PC-9 (cell line): ENCODE data around the gene IFNGR2. TPM values are rescaled to one million over a fixed set of nuclear protein-coding genes. Genes with fewer than 3 reads are reported as not detected.
A peak's percentile ranks its signal among the peaks of the same experiment; 100 is the strongest.

ENCODE experiments used
- BruUV-seq: library from RNA; stranded (reverse); fragments of 400-500 nt; replicated peaks from 2 replicates; lab custom pipeline; 2021; lab: Mats Ljungman, UMichigan
- CTCF ChIA-PET: fragments of 300-600 bp; sonication (Branson Sonifier 250); formaldehyde crosslinking; loops from one replicate; lab custom pipeline; 2022; ENCODE audit warnings: antibody characterized with exemption; lab: Charles Lee
- POLR2A ChIA-PET: fragments of 300-600 bp; sonication (Branson Sonifier 250); formaldehyde crosslinking; loops from one replicate; lab custom pipeline; 2022; ENCODE audit warnings: antibody characterized with exemption; ENCODE audit not compliant: unreplicated experiment; lab: Charles Lee
- DNase-seq, 2 experiments: peaks; one replicate each; pipeline versions ENCODE4 v3.0.0 to v3.0.0-alpha.2; 2015 to 2022; ENCODE audit warnings: mixed read lengths in 1 of 2
- H2AFZ ChIP-seq: fragments of 200-600 bp; sonication (generic); 2 replicates; pipeline ENCODE4 v1.8.1; 2017; ENCODE audit warnings: antibody characterized with exemption
- H3F3A ChIP-seq: fragments of 200-600 bp; sonication (generic); 2 replicates; pipeline ENCODE4 v1.8.1; 2017; ENCODE audit warnings: antibody characterized with exemption, mild to moderate bottlenecking, low read depth; ENCODE audit not compliant: insufficient read depth
- H3K27ac ChIP-seq: fragments of 200-600 bp; sonication (generic); 2 replicates; pipeline ENCODE4 v1.6.1; 2016; ENCODE audit warnings: mixed run types
- H3K27me3 ChIP-seq: fragments of 200-600 bp; sonication (generic); 2 replicates; pipeline ENCODE4 v1.6.1; 2016; ENCODE audit warnings: low read depth, mixed run types; ENCODE audit not compliant: insufficient read depth
- H3K36me3 ChIP-seq: fragments of 200-600 bp; sonication (generic); 2 replicates; pipeline ENCODE4 v1.6.1; 2016; ENCODE audit warnings: low read depth, mixed run types
- H3K4me1 ChIP-seq: fragments of 200-600 bp; sonication (generic); replicated peaks from 2 replicates; pipeline ENCODE4 v1.6.1; 2016; ENCODE audit warnings: mixed run types; ENCODE audit not compliant: insufficient read depth
- H3K4me2 ChIP-seq: fragments of 200-600 bp; sonication (generic); 2 replicates; pipeline ENCODE4 v1.6.1; 2017; ENCODE audit warnings: mixed run types
- H3K4me3 ChIP-seq: fragments of 200-600 bp; sonication (generic); 2 replicates; pipeline ENCODE4 v1.6.1; 2016; ENCODE audit warnings: mixed run types
- H3K79me2 ChIP-seq: fragments of 200-600 bp; sonication (generic); 2 replicates; pipeline ENCODE4 v1.6.1; 2017; ENCODE audit warnings: low read depth, mixed run types
- H3K9me2 ChIP-seq: fragments of 200-600 bp; sonication (generic); 2 replicates; pipeline ENCODE4 v1.8.1; 2017; ENCODE audit warnings: mild to moderate bottlenecking; ENCODE audit not compliant: insufficient read depth
- H3K9me3 ChIP-seq: fragments of 200-600 bp; sonication (generic); 2 replicates; pipeline ENCODE4 v1.8.1; 2016; ENCODE audit warnings: low read depth; ENCODE audit not compliant: insufficient read depth
- H4K20me1 ChIP-seq: fragments of 200-600 bp; sonication (generic); 2 replicates; pipeline ENCODE4 v1.8.1; 2017; ENCODE audit not compliant: insufficient read depth
- CTCF ChIP-seq: fragments of 200-600 bp; sonication (generic); conservative IDR thresholded peaks from 2 replicates; pipeline ENCODE4 v1.6.1; 2017; ENCODE audit warnings: mixed run types, antibody characterized with exemption, mild to moderate bottlenecking, moderate library complexity
- EZH2 ChIP-seq: fragments of 200-600 bp; sonication (generic); IDR thresholded peaks from 2 replicates; pipeline ENCODE4 v1.8.0; 2017; ENCODE audit warnings: antibody characterized with exemption, low read depth
- intact Hi-C: fragments of 100-400 bp; cut with micrococcal nuclease; formaldehyde crosslinking; loops from one replicate; pipeline ENCODE4 v1.10.0; 2022; ENCODE audit not compliant: unreplicated experiment
- total RNA-seq: library from RNA; stranded (reverse); gene quantifications from 2 replicates; pipeline ENCODE4 v1.2.3, GENCODE V29; 2021

Gene IFNGR2
- total RNA-seq, 1 experiment from 2014 or later: 16.0 TPM

DNA sequence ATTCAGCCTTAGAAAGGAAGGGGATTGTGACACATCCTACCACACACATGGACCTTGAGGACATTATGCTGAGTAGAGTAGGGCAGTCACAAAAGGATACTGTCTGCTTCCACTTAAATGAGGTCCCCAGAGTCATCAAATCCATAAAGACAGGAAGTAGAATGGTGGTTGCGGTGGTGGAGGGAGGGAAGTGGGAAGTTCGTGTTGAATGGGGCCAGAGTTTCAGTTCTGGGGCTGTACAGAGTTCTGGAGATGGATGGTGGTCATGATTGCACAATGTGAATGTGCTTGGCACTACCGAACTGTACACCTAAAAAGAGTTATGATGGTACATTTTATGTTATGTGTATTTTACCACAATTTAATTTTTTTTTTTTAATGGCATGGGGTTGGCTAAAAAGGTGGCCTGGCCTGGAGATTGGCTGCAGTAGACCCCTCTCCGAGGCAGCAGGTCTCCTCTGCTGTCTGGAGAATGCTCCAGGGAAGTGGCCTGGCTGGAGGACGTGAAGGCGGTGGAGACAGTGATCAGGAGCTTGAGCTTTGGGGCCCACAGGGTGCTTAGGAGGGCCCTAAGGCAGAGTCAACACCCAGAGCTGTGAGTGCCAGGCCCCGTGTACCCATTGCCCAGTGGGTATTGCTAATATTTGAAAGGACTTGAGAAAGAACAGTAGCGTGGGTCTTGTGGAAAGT is 30.4 kb downstream of the IFNGR2 start:
- H3K4me1 ChIP-seq: peaks cover 14% of the 10 kb centered on the region; the same call in 1 of the 2 replicates
- no peak overlapping the region for H3K27ac ChIP-seq
- CTCF ChIA-PET: no interaction called here
- H3K4me3 ChIP-seq: no peak overlapping the region
- no peaks in the 10 kb centered on the region for H3K79me2 ChIP-seq
- POLR2A ChIA-PET: no interaction called here
- no peaks in the 10 kb centered on the region for H3K9me3 ChIP-seq
- intact Hi-C loops: no loop called here
- no peak for DNase-seq
- no peaks in the 10 kb centered on the region for H3K9me2 ChIP-seq
- peaks cover 23% of the 10 kb centered on the region; the same call in 1 of the 2 replicates for H3F3A ChIP-seq
- no TSS peak for BruUV-seq
- no peaks in the 10 kb centered on the region for H3K36me3 ChIP-seq
- no peaks in the 10 kb centered on the region for H3K27me3 ChIP-seq
- TF ChIP-seq EZH2: no peak
- no peak for TF ChIP-seq CTCF
- no peaks in the 10 kb centered on the region for H4K20me1 ChIP-seq
- H3K4me2 ChIP-seq: no peak overlapping the region
- no peak overlapping the region for H2AFZ ChIP-seq

DNA sequence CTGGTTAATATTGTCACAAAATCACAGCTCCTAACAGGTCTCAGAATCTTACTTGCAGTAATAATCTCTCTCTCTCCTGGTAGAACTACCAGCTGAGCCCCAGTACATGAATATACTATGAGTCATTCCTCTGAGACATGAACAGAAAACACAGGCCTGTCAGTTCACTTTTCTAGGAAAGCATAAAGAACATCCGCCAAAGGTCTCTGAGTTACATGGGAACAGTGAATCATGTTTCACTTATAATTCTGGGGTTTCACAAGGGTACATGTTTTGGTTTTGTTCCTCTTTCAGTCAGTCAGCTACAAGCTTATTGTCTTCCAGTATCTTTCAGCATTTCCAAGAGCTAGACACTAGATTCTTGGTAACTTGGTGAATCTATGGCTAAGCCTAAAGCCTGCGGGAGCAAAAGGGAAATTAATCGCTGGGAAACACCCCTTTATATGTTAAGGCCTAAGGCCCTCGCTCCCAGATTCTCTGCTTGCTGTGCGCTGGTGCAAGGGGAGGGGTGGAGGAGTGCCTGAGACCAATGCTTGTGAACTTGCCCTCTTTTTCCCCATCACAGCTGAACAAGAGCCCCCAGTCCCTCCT is 31.7 kb downstream of the IFNGR2 start:
- no peak overlapping the region for H3K4me2 ChIP-seq
- H3K27me3 ChIP-seq: no peaks in the 10 kb centered on the region
- no peaks in the 10 kb centered on the region for H3K36me3 ChIP-seq
- H4K20me1 ChIP-seq: no peaks in the 10 kb centered on the region
- no peak overlapping the region for H2AFZ ChIP-seq
- H3K4me1 ChIP-seq: peaks cover 10% of the 10 kb centered on the region; the same call in 1 of the 2 replicates
- H3K79me2 ChIP-seq: no peaks in the 10 kb centered on the region
- H3F3A ChIP-seq: peaks cover 23% of the 10 kb centered on the region; the same call in 1 of the 2 replicates
- no TSS peak for BruUV-seq
- no peak overlapping the region for H3K4me3 ChIP-seq
- ChIA-PET CTCF (interaction anchor here (0.7 kb wide), 1 partner anchor 235 kb away, joined by 3 read pairs; no protein-coding TSS in a partner anchor), POLR2A (interaction anchor here (1.0 kb wide), 1 partner anchor 110 kb away, joined by 7 read pairs; the partner anchor contains the start of gene IFNAR1)
- TF ChIP-seq EZH2 (no peak), CTCF (no peak)
- peak overlapping the region; percentile 41; the same call in 1 of the 2 replicates for H3K27ac ChIP-seq
- no peaks in the 10 kb centered on the region for H3K9me3 ChIP-seq
- intact Hi-C loops: no loop called here
- DNase-seq: peak; percentile 8 to 71
- H3K9me2 ChIP-seq: no peaks in the 10 kb centered on the region

DNA sequence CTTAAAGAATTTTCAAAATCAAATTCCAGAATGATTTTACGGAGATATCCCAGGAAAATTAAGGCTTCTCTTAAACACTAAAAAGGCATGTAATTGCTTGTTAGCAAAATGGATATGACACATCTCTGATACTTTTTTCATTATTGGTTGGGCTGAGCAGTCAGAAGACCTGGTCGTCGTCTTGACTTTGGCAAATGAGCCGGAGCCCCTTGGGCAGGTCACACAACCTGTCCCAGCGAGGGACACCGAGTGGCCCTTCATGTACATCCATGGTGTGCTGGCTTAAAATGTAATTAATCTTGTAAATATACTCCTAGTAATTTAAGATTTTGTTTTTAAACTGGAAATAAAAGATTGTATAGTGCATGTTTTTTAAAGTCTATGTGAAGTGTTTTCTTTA is 33.9 kb downstream of the IFNGR2 start:
- Histone ChIP-seq H3K9me2 (no peaks in the 10 kb centered on the region), H3K27ac (no peak overlapping the region), H2AFZ (no peak overlapping the region), H3F3A (peaks cover 23% of the 10 kb centered on the region; the same call in 1 of the 2 replicates), H3K4me3 (no peak overlapping the region), H3K9me3 (no peaks in the 10 kb centered on the region), H3K36me3 (no peaks in the 10 kb centered on the region), H3K27me3 (no peaks in the 10 kb centered on the region), H3K4me1 (peaks cover 10% of the 10 kb centered on the region; the same call in 1 of the 2 replicates), H4K20me1 (no peaks in the 10 kb centered on the region), H3K79me2 (no peaks in the 10 kb centered on the region), H3K4me2 (no peak overlapping the region)
- POLR2A ChIA-PET: interaction anchor here (0.6 kb wide), 1 partner anchor 58 kb away, joined by 6 read pairs; no protein-coding TSS in a partner anchor
- no TSS peak for BruUV-seq
- CTCF ChIA-PET: no interaction called here
- TF ChIP-seq EZH2 (no peak), CTCF (no peak)
- no peak for DNase-seq
- intact Hi-C loops: no loop called here
